GM19351 (cell line): ENCODE results near the gene ERMAP.
"Not testable (repeated sequence)": the region's sequence is repeated elsewhere in the genome, so short reads cannot be mapped to it uniquely, and the experiment has no call there.

Experiments used
- ATAC-seq: cut with Tn5 transposase; IDR thresholded peaks from one replicate; pipeline ENCODE4 v1.9.1; 2021; ENCODE audit warnings: mild to moderate bottlenecking, moderate library complexity; ENCODE audit not compliant: unreplicated experiment

Gene ERMAP

DNA sequence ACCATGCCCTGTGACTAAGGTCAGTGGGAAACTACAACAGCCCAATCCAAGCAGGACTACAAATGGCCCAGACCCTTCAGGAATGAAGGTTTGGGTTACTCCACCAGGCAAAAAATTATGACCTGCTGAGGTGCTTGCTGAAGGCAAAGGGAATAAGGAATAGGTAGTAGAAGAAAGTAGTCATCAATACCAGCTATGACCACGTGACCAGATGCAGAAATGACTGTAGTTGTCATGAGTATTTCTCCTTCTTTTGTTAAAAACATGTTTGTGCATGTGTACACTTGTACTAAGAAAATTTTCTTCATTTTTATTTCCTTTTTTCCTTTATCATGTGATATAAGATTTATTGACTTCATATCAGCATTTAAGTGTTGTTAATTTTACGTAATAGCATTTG lies 52.3 kb downstream of the ERMAP start:
- ATAC-seq, result not testable (repeated sequence)

DNA sequence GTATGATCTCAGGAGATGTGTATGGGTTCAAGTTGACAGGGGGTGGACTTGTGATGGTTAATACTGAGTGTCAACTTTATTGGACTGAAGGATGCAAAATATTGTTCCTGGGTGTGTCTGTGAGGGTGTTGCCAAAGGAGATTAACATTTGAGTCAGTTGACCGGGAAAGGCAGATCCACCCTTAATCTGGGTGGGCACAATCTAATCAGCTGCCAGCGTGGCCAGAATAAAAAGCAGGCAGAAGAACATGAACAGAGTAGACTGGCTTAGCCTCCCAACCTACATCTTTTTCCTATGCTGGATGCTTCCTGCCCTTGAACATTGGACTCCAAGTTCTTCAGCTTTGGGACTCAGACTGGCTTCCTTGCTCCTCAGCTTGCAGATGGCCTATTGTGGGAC lies 52.8 kb downstream of the ERMAP start:
- ATAC-seq, result not testable (repeated sequence)

DNA sequence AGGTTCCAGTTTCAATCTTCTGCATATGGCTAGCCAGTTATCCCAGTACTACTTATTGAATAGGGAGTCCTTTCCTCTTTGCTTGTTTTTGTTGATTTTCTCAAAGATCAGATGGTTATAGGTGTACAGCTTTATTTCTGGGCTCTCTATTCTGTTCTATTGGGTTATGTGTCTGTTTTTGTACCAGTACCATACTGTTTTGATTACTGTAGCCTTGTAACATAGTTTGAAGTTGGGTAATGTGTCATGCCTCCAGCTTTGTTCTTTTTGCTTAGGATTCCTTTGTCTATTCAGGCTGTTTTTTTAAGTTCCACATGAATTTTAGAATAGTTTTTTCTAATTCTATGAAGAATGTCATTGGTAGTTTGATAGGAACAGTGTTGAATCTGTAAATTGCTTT lies 56.2 kb downstream of the ERMAP start:
- not testable (repeated sequence) for ATAC-seq

DNA sequence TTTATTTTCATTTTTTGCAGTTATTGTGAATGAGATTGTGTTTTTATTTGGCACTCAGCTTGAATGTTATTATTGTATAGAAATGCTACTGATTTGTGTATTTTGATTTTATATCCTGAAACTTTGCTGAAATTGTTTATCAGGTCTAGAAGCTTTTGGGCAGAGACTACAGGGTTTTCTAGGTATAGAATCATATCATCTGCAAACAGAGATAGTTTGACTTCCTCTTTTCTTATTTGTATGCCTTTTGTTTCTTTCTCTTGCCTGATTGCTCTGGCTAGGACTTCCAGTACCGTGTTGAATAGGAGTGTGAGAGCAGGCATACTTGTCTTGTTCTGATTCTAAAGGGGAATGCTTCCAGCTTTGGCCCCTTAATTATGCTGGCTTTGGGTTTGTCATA lies 56.7 kb downstream of the ERMAP start:
- no peak for ATAC-seq

DNA sequence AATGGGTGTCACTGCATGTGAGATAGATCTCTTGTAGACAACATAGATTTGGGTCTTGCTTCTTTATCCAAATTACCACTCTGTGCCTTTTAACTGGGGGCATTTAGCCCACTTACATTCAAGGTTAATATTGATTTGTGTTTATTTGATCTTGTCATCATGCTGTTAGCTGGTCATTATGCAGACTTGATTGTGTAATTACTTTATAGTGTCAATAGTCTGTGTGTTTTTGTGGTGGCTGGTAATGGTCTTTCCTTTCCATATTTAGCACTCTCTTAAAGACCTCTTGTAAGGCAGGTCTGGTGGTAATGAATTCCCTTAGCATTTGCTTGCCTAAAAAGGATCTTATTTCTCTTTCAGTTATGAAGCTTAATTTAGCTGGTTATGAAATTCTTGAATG lies 59.1 kb downstream of the ERMAP start:
- ATAC-seq, result no peak

DNA sequence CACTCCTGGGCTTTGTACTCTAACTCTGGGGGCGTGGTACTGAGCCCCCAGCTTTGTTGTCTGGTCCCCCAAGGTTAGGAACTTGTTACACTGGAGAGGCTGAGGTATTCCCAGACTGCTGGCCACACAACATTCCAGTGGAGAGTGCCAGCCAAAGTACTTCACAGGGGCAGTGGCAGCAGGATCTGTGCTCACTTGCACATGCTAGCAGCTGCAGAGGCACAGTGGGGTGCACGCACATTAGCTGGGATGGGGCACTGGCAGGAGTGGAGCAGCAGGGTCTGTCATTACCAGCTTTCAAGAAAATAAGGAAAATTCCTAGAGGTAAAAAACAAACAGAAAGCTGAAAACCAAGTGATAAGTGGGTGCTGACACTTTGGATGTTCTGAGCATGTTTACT lies 60.5 kb downstream of the ERMAP start:
- ATAC-seq, result no peak

DNA sequence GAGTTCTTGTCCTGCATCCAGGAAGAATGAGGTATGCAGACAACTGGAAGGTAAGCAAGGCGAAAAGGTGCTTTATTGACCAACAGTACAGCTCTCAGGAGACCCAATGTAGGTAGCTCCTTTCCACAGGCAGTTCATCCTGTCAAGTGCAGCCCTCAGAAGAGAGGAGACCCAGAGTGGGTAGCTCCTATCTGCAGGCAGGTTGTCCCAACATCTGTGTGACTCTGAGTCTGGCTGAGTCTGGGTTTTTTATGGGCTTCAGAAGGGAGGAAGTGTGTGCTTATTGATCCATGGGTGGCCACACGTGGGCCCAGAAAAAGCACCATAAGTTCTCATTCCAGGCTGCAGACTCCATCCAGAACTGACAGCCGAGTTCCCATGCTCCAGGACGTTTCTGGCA lies 63.5 kb downstream of the ERMAP start:
- no peak for ATAC-seq

DNA sequence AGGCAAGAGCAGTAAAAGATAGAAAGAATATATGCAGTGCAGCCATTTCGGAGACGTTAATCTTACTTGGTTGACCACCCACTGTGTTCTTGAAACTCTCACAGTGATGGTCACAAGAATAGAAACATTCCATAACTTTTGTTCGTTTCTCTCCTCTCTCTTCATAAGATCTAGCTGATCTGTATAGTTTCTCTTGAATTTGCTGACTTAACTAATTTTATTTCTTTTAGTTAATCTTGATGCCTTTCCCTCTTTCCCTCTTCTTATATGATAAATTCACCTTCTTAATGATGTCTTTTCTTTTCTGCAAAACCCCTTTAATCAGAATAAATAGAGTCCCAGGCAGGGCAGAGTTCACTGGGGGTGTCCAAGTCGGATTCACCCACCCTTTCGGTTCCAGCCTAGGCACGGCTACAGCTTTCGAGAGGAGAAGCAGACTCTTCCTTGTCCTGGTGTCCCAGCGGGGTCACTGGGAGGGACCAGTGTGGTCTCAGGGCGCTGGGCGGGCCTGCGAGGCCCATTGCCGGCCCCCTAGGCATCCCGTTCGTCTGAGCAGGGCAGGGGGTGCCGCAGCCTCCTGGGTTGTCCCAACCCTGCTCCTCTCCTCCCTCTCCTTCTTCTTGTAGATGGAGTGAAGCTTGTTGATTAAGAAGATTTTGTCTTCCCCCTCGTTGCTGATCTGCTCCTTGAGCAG lies 69.3 kb downstream of the ERMAP start:
- no peak for ATAC-seq

DNA sequence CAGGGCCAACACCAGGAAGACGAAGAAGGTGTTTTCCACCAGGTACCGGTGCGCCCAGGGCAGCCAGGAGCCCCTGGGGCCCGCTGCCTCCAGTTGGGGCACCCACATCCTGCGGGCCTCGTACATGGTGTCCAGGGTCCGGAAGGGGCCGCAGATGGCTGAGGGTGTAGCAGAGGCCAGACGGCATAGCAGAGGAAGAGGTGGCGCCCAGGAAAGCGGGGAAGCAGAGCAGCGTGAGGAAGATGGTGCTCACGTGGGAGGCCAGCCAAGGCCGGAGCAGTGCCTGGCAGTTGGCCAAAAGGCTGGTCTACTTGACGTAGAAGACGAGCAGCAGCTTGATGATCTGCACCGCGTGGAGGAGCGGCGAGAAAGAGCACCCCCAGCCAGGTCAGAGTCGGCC lies 69.9 kb downstream of the ERMAP start:
- no peak for ATAC-seq

DNA sequence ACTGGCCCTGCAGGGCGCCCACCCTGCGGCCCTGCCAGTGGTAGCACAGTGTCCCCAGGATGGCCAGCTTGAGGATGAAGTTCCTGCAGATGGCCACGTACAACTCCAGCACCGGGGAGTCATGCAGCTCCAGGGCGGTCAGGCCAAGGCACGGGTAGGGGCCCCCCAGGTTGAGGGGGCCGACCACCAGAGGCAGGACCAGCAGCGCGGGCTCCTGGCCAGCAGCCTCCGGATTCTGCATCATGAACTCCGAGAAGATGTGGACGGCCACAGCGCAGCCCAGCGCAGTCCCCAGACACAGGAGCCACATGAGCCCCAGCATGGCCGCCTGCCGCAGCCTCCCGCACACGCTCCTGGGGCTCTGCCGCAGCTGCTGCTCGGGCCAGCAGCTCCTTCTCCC lies 70.4 kb downstream of the ERMAP start:
- ATAC-seq, result no peak

DNA sequence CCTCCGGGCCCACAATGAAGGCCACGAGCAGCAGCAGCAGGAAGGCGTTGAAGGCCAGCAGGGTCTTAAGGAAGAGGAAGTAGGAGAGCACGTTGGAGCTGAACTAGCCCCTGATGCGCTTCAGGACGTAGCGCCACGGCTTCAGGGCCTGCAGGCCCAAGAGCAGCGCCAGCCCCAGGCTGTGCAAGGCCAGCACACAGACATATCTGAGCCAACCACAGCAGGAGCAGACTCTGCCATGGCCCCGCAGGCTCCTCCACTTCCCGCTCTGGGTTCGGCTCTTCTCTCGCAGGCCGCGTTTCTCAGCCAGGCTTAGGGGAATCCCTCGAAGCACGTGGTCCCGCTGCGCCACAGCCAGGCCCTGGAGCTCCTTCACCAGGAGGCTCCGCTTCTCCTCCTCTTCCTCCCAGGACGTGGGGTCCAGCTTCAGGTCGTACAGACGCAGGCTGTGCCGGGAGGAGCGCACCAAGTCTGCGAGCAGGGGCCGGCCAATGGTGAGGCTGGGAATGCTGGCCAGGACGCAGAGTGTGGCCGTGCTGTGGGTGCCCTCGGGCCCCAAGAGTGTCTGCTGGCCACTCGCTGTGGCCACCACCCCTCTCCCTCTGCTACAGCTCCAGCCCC lies 71.2 kb downstream of the ERMAP start:
- ATAC-seq, result no peak

DNA sequence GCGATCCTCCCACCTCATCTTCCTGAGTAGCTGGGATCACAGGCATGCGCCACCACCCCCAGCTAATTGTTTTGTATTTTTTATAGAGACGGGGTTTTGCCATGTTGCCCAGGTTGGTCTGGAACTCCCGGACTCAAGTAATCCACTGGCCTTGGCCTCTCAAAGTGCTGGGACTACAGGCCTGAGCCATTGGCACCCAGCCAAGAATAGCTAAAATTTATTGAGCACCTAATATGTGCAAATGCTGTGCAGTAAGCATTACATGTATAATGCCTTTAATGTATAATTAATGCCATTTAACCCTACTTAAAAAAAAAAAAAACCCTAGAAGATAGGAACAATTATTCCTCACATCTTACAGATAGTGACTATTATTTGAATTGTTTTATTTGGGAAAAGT lies 72.3 kb downstream of the ERMAP start:
- ATAC-seq, result no peak

DNA sequence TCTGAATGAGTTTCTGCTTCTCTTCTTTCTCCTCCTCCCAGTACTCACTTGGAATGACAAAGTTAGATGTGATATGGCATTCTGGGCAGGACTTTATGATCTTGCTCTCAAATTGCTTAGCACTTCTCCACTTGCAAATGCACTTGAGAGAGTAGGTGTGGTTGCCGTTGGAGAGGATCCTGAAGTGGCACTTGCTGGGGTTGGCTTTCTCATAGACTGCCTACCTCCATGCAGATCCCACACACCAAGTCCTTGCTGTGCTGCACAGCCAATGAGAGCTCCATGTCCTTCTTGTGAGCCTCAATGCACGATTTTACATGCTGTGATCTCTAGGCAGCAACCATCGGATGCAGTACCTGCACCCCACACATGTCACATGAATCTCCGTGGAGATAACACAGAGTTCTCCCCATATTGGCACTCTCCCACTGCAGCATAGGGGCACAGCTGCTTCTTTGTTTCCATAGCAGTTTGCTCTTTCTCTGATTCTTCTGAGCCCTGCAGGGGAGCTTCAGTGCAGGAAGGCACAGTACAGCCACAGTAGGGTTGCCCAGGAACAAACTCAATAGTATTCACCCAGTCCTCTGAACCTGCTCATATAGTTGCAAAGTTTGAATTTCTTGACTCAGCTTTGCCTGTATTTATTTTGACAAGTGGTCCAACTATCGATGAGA lies 74.7 kb downstream of the ERMAP start:
- ATAC-seq, result no peak
